Sciatic nerve (tissue), 2 donors: Measurements from ENCODE around the gene NCAPH2. TPM values are rescaled to one million over a fixed set of nuclear protein-coding genes. Genes with fewer than 3 reads are reported as not detected.
"Not testable (repeated sequence)": the region's sequence is repeated elsewhere in the genome, so short reads cannot be mapped to it uniquely, and the experiment has no call there.

ENCODE experiments used
- ATAC-seq: fragments of 200-7000 bp; cut with Tn5 transposase; one replicate; pipeline ENCODE4 v1.9.1; 2020; ENCODE audit warnings: mild to moderate bottlenecking, moderate library complexity
- DNase-seq: peaks from one replicate; pipeline ENCODE4 v3.0.0-alpha.2; 2020; ENCODE audit warnings: low spot score
- intact Hi-C: fragments of 100-400 bp; cut with DNase I; formaldehyde crosslinking; loops from one replicate; pipeline ENCODE4 v1.14.2; 2022
- total RNA-seq: library from RNA; stranded (reverse); fragmentation: NEBNext Ultra II Directional; extraction: Animal tissue kit (Norgen Biotek cat#: 25700); gene quantifications from one replicate; pipeline ENCODE4 v1.2.1, GENCODE V29; 2021
- donor health status: DM: no; HTN: no; CAD: no.
- donor health status: DM: no; HTN: no; CAD: no.

NCAPH2 gene
- total RNA-seq, 1 donor from 2014 or later = 39.8 TPM

DNA sequence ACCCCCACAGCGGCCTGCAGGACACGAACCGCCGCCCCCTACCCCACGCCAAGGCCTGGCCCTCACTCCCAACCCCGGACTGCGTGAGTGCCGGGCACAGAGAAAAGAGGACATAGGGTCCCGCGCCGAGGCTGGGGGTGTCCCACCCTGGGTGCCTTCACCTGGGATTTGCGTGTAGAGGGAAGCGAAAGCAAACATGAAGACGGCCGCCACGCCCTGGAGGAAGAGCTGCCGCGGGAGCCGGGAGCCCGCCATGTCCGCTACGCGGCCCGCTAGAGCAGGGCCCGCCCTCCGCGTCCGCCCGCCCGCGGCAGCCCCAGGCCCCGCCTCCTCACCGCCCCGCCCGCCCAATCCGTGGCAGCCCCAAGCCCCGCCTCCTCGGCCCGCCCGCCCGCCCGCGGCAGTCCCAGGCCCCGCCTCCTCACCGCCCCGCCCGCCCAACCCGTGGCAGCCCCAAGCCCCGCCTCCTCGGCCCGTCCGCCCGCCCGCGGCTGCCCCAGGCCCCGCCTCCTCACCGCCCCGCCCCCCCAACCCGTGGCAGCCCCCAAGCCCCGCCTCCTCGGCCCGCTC is 518 bp upstream of the NCAPH2 start, which contains the start of gene LMF2:
Gene LMF2, minus strand, starts transcription at position 282 of the 570 bp plus-strand sequence. Its CDS starts 27 bp downstream, at position 255.
- ATAC-seq (peak; percentile 83), DNase-seq (peak; percentile 95)
- intact Hi-C loops = loop anchor here (10.0 kb wide), 1 partner anchor 263 kb away; the partner anchor contains the start of gene TUBGCP6

DNA sequence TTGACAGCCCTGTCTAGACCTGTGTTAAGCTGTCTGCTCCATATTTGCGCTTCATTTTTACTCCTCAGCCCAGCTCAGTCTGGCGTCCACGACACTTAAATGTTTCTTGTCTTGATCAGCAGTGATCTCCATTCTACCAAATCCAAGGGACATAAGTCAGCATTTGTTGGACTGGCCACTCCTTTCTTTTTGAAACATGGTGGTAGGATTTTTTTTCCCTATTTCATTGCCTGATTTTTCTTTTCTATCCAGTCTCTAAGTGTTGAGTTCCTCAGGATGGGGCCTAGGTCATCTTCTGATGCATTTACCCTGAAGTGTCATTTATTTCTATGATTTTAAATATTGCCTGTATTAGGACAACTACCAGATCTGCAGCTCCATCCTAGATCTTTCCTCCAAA is 873 bp downstream of the NCAPH2 start:
- intact Hi-C loops = loop anchor here (10.0 kb wide), 1 partner anchor 264 kb away; the partner anchor contains the start of gene TUBGCP6
- DNase-seq (no peak), ATAC-seq (no peak)

DNA sequence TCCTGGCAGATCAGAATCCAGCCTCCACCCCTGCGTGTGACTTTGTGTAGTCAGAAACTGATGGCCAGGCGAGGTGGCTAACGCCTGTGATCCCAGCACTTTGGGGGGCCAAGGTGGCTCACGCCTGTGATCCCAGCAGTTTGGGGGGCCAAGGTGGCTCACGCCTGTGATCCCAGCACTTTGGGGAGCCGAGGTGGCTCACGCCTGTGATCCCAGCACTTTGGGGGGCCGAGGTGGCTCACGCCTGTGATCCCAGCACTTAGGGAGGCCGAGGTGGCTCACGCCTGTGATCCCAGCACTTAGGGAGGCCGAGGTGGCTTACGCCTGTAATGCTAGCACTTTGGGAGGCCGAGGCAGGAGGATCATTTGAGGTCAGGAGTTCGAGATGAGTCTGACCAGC is 5.2 kb downstream of the NCAPH2 start:
- intact Hi-C loops = no loop called here
- DNase-seq (no peak), ATAC-seq (no peak)

GRCh38 chr22:50516068-50516467 is 8.0 kb downstream of the NCAPH2 start:
- no peak for ATAC-seq
- intact Hi-C loops = no loop called here
- no peak for DNase-seq

DNA sequence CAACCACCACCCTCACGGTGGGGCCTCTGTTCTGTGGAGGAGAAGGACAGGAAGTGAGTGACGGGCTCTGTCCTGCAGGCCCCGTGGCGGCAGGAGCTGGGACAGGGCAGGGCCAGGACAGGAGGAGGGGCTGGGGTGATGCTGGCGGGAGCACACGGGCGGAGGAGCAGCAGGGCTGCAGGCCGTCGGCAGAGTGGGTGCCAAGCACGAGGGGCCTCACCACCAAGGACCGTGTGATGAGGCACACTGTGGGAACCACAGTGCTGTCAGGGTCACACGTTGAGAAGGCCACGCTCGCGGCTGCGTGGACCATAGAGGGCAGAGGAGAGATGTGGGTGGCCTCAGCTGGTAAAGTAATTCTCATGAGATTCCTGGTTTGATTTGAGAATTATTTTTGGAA is 8.9 kb downstream of the NCAPH2 start:
- ATAC-seq (no peak), DNase-seq (no peak)
- intact Hi-C loops = no loop called here

DNA sequence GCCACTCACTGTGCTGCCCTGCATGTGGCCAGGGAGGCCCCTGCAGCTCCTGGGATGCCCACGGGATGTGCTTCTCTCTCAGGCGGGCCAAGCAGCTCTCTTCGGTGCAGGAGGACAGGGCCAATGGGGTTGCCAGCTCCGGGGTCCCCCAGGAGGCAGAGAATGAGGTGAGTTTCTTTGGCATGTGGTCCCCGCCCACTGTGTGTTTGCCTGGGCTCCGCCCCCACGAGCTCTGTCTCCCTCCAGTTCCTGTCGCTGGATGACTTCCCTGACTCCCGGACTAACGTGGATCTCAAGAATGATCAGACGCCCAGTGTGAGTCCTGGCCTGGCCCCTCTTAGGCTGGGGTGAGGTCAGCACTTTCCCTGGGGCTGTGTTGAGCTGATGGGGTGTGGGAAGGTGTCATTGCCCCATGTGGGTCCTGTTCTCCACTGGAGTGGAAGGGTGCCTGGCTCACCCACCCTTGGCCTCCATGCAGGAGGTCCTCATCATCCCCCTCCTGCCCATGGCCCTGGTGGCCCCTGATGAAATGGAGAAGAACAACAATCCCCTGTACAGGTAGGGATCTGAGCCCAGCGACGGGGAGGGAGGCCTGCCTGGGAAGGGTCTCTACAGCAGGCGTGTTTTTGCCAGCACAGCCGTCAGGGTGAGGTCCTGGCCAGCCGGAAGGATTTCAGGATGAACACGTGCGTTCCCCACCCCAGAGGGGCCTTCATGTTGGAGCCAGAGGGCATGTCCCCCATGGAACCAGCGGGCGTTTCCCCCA is 9.7 kb downstream of the NCAPH2 start:
- no peak for DNase-seq
- ATAC-seq = no peak
- intact Hi-C loops = no loop called here

- intact Hi-C loops = no loop called here
- ATAC-seq = no peak
- DNase-seq = no peak
Observed at GRCh38 chr22:50518606-50519005, 10.6 kb downstream of the NCAPH2 start.

DNA sequence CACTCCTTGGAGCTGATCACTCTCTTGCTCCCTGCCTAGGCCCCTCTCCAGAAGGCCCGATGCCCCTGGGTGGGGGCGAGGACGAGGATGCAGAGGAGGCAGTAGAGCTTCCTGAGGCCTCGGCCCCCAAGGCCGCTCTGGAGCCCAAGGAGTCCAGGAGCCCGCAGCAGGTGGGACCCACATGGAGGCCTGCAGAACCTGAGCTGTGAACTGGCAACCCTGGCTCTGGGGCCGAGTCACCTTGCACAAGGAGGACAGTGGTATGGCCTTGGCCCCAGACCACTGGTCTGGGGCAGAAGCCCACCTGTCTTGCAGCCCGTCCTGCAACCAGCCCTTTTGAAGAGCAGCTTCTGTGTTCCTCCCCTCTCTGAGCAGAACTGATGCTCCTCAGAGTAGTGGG is 11.1 kb downstream of the NCAPH2 start:
- intact Hi-C loops = no loop called here
- DNase-seq (no peak), ATAC-seq (no peak)

- ATAC-seq, DNase-seq, intact Hi-C loops: not testable (repeated sequence)
Observed at GRCh38 chr22:50520184-50520583, 12.2 kb downstream of the NCAPH2 start.

- intact Hi-C loops = no loop called here
- DNase-seq (no peak), ATAC-seq (no peak)
Observed at GRCh38 chr22:50520826-50521453, 12.9 kb downstream of the NCAPH2 start.

GRCh38 chr22:50521710-50522109 is 13.7 kb downstream of the NCAPH2 start:
- intact Hi-C loops = no loop called here
- ATAC-seq (no peak), DNase-seq (no peak)

DNA sequence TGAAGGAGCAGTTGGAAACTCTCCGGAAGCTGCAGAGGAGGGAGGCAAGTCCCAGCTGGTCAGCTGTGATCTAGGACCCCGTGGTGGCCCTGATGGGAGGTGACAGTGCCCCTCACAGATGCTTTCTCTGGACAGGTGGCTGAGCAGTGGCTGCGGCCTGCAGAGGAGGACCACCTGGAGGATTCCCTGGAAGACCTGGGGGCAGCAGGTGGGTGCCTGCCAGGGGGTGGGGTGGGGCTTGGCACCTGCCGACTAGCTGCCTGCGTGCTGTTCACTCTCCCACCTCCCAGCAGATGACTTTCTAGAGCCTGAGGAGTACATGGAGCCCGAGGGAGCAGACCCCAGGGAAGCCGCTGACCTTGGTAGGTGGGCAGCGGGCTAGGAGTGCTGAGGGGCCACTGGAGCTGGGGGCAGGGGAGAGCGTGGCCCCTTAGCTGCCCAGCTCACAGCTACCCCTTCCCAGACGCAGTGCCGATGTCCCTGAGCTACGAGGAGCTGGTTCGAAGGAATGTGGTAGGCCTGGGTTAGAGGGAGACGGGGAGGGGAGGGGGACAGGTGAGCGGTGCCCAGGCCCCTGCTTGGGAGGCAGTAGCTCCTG is 14.3 kb downstream of the NCAPH2 start:
- intact Hi-C loops = no loop called here
- DNase-seq (no peak), ATAC-seq (no peak)

DNA sequence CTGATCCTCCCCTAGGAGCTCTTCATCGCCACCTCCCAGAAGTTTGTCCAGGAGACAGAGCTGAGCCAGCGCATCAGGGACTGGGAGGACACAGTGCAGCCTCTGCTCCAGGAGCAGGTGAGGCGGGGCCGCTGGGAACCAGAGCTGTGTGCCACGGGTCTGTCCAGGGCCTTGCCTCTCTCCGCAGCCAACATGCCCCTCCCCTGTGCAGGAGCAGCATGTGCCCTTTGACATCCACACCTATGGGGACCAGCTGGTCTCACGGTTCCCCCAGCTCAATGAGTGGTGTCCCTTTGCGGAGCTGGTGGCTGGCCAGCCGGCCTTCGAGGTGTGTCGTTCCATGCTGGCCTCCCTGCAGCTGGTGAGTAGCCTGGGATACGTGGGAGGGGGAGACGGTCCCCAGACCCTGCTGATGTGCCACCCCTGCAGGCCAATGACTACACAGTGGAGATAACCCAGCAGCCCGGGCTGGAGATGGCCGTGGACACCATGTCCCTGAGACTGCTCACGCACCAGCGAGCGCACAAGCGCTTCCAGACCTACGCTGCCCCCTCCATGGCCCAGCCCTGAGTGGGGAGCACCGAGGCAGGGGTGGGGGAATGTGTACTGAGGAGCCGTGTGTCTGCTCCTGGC is 14.9 kb downstream of the NCAPH2 start:
- intact Hi-C loops = no loop called here
- ATAC-seq (no peak), DNase-seq (no peak)

- intact Hi-C loops = no loop called here
- no peak for DNase-seq
- ATAC-seq = no peak
Observed at GRCh38 chr22:50523458-50523805, 15.4 kb downstream of the NCAPH2 start.

- intact Hi-C loops = no loop called here
- ATAC-seq (no peak), DNase-seq (peak; percentile 64)
Observed at GRCh38 chr22:50523806-50524675, 16.0 kb downstream of the NCAPH2 start.

DNA sequence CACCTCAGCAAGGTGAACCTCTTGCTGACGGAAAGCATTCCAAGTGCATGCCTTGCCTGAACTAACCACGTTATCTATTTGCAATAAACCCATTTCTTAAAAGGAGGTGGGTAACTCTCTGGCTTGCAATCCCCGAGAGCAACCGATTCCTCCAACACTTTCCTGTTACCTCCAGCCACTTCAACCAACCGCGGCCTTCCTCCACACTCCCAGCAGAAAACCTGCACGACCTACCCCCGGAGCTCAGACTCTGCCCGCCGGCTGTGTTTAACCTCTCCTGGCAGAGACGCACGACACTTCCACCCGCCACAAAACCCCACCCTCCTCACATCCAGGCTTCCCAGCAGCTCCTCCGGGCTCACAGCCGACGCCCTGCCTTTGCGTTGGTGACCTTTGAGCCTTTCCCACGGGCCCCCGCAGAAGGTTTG is 16.7 kb downstream of the NCAPH2 start:
- intact Hi-C loops = loop anchor here (1.0 kb wide), 1 partner anchor 16 kb away; no protein-coding TSS in a partner anchor
- DNase-seq = no peak
- no peak for ATAC-seq

DNA sequence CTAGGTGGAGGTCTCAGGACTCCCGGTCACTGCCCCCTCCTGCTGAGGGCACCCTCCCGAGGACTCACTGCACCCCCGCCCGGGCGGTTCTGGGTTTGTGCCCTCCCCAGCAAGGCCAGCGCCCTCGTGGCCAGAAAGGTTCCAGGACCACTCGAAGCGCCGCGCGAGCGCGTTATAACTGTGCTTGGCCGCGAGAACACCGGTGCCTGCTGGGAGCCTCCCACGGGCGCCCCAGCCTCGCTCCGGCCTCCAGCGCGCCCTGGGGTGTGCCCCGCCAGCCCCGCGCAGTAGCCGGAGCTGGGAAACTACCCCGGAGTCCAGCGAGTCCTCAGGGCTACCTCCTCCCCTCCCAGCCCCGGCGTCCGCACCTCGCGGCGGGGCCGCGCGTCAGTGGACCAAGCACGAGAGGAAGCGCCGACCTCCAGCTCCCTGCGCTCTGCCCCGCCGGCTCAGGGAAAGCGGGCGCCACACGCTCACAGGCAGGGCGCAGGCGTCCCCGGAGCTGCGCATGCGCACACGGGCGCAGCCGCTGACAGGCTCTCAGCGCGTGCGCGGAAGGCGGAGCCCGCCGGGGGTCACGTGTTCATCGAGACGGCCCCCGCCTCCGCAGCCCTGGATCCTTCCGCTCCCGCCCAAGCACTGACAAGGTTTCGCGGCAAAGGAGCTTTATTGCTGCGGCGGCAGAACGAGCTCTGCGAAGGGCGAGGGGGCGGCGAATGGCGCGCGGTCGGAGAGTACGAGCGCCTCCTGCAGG is 17.3 kb downstream of the NCAPH2 start, which contains the start of gene SCO2:
Gene SCO2, minus strand, starts transcription at position 495 of the 754 bp plus-strand sequence. CDS start 1,187 bp downstream, outside the sequence.
- intact Hi-C loops = loop anchor here (1.0 kb wide), 1 partner anchor 15 kb away; no protein-coding TSS in a partner anchor
- ATAC-seq = peak; percentile 79
- peak; percentile 99 for DNase-seq

DNA sequence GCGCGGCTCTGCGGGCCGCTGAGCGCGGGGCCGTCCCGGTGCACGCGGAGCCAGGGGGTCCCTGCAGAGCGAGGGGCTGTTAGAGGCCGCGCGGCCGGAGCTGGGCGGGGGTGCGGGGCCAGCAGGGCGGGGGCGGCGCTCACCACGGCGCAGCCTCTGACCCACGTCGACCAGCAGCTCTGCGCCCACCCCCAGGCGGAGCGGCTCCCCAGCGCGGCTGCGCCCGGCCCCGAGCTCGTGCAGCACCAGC is 17.8 kb downstream of the NCAPH2 start:
- DNase-seq (no peak), ATAC-seq (no peak)
- intact Hi-C loops = loop anchor here (1.0 kb wide), 1 partner anchor 15 kb away; no protein-coding TSS in a partner anchor
